Measurements from ENCODE around the gene TAC3. TPM values are rescaled to one million over a fixed set of nuclear protein-coding genes. Genes with fewer than 3 reads are reported as not detected.
"Not testable (repeated sequence)": the region's sequence is repeated elsewhere in the genome, so short reads cannot be mapped to it uniquely, and the experiment has no call there.

TAC3 gene
- total RNA-seq, 1 donor from 2014 or later, result not detected

DNA sequence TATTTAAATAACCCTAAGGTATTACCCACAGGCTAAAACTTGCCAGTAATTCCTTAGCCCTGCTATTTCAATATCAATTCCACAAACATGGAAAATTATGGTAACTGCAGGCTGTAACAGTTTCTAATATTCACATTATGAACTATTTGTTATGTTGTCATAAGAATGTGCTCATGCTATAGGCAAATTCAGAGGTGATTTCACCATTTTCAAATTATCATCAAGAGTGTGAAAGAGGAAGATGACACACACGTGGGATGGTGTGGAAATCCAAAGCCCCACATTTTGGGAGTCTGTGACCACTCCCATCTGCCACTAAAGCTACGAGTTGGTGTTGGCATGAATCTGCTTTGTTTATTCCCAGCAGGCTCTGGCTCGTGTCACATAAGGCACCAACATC is 39.5 kb upstream of the TAC3 start:
- Mint-ChIP-seq H3K36me3 (ENCODE audit: low read depth) (peaks cover 11% of the 10 kb centered on the region), H3K4me3 (ENCODE audit: unreplicated experiment) (no peak overlapping the region), H3K27me3 (ENCODE audit: low read depth) (peaks cover 4% of the 10 kb centered on the region), H3K4me1 (ENCODE audit: low read depth) (no peaks in the 10 kb centered on the region), H3K27ac (ENCODE audit: unreplicated experiment) (no peak overlapping the region), H3K9me3 (ENCODE audit: low read depth) (peaks cover 4% of the 10 kb centered on the region)
- no peak for DNase-seq (ENCODE audit: low spot score)
- TF ChIP-seq, protein P1, sequence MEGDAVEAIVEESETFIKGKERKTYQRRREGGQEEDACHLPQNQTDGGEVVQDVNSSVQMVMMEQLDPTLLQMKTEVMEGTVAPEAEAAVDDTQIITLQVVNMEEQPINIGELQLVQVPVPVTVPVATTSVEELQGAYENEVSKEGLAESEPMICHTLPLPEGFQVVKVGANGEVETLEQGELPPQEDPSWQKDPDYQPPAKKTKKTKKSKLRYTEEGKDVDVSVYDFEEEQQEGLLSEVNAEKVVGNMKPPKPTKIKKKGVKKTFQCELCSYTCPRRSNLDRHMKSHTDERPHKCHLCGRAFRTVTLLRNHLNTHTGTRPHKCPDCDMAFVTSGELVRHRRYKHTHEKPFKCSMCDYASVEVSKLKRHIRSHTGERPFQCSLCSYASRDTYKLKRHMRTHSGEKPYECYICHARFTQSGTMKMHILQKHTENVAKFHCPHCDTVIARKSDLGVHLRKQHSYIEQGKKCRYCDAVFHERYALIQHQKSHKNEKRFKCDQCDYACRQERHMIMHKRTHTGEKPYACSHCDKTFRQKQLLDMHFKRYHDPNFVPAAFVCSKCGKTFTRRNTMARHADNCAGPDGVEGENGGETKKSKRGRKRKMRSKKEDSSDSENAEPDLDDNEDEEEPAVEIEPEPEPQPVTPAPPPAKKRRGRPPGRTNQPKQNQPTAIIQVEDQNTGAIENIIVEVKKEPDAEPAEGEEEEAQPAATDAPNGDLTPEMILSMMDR (IDR thresholded peaks at IDR 0.05), result no peak

DNA sequence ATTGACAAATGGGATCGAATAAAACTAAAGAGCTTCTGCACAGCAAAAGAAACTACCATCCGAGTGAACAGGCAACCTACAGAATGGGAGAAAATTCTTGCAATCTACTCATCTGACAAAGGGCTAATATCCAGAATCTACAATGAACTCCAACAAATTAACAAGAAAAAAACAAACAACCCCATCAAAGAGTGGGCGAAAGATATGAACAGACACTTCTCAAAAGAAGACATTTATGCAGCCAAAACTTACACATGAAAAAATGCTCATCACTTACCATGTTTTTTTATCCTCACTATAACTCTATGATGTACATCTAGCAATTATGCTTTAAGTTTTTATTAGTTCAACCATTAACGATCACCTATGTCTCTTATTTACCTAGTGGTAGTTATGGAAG is 37.6 kb upstream of the TAC3 start:
- not testable (repeated sequence) for H3K4me1 Mint-ChIP-seq (ENCODE audit: low read depth); H3K4me3 Mint-ChIP-seq (ENCODE audit: unreplicated experiment); H3K27me3 Mint-ChIP-seq (ENCODE audit: low read depth); DNase-seq (ENCODE audit: low spot score); H3K9me3 Mint-ChIP-seq (ENCODE audit: low read depth); H3K27ac Mint-ChIP-seq (ENCODE audit: unreplicated experiment)
- peaks cover 11% of the 10 kb centered on the region for H3K36me3 Mint-ChIP-seq (ENCODE audit: low read depth)

DNA sequence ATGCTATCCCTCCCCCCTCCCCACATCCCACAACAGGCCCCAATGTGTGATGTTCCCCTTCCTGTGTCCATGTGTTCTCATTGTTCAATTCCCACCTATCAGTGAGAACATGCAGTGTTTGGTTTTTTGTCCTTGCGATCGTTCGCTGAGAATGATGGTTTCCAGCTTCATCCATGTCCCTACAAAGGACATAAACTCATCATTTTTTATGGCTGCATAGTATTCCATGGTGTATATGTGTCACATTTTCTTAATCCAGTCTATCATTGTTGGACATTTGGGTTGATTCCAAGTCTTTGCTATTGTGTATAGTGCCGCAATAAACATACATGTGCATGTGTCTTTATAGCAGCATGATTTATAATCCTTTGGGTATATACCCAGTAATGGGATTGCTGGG is 36.8 kb upstream of the TAC3 start:
- not testable (repeated sequence) for H3K36me3 Mint-ChIP-seq (ENCODE audit: low read depth); H3K4me3 Mint-ChIP-seq (ENCODE audit: unreplicated experiment); H3K4me1 Mint-ChIP-seq (ENCODE audit: low read depth); DNase-seq (ENCODE audit: low spot score); H3K27ac Mint-ChIP-seq (ENCODE audit: unreplicated experiment); H3K9me3 Mint-ChIP-seq (ENCODE audit: low read depth); H3K27me3 Mint-ChIP-seq (ENCODE audit: low read depth)

DNA sequence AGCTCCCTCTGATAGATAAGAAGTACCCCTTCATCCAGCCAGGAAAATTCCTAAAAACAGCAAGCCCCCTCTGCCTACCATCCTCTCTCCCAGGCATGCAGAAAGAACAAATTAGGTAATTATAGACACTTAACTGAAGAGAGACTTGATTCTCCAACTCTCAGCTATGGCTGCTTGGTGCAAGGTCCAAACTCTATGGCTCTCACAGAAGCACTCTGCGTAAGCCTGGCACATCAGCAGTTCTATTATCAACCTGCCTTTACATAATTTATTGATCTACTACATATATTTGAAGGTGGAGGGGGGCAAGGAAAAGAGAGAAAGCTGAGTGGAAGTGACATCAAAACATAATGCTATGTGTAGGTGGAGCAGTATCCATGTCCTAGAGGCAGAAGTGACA is 34.7 kb upstream of the TAC3 start:
- H3K27me3 Mint-ChIP-seq (ENCODE audit: low read depth), result peaks cover 20% of the 10 kb centered on the region
- TF ChIP-seq, protein P1 (IDR thresholded peaks at IDR 0.05), result no peak
- no peak overlapping the region for H3K4me3 Mint-ChIP-seq (ENCODE audit: unreplicated experiment)
- DNase-seq (ENCODE audit: low spot score), result no peak
- no peak overlapping the region for H3K27ac Mint-ChIP-seq (ENCODE audit: unreplicated experiment)
- peaks cover 4% of the 10 kb centered on the region for H3K9me3 Mint-ChIP-seq (ENCODE audit: low read depth)
- H3K36me3 Mint-ChIP-seq (ENCODE audit: low read depth), result no peaks in the 10 kb centered on the region
- no peaks in the 10 kb centered on the region for H3K4me1 Mint-ChIP-seq (ENCODE audit: low read depth)

DNA sequence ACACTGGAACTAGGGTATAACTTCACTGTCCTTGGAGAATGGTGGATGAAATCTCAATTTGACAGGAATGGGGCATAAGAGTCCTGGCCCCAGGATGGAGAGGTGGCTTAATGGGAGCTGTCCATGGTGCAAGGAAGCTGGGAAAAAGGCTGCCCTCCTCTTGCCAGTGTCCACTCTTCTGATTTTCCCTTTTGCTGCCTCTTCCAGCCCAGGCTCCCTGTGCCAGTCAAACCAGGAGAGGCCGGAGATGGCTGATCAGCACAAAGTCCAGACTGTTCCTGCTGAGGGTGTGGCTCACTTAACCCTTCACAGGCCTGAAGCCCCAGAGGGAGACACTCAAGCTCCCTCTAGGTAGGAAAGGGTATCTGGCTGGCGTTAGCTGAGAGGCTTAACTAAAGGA is 33.6 kb upstream of the TAC3 start, which contains the start of gene MYO1A:
Gene MYO1A (minus strand): TSS at position 240 of the 400 bp plus-strand sequence. CDS start 1,806 bp downstream, outside the sequence.
- no peak for DNase-seq (ENCODE audit: low spot score)
- Mint-ChIP-seq H3K9me3 (ENCODE audit: low read depth) (peaks cover 4% of the 10 kb centered on the region), H3K4me1 (ENCODE audit: low read depth) (no peaks in the 10 kb centered on the region), H3K27ac (ENCODE audit: unreplicated experiment) (no peak within 1 kb of the TSS), H3K27me3 (ENCODE audit: low read depth) (peaks cover 30% of the 10 kb centered on the region), H3K36me3 (ENCODE audit: low read depth) (no peaks in the 10 kb centered on the region), H3K4me3 (ENCODE audit: unreplicated experiment) (no peak within 1 kb of the TSS)
- TF ChIP-seq, protein P1 (IDR thresholded peaks at IDR 0.05), result no peak

DNA sequence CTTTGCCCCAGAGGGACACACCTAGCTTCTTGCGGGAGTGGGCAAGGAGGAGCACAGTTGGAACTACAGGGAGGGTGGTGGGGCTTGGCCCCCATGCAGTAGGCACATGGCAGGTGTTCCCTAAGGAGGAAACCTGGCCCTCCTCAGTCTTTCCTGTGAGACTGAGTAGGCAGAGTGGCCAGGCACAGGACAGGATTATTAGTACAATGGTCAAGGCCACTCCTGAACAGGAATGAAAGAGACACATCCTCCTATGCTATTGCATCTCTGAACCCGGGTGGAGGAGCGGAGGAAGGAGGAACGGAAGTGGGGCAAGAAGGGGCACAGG is 32.8 kb upstream of the TAC3 start:
- H3K4me1 Mint-ChIP-seq (ENCODE audit: low read depth), result no peaks in the 10 kb centered on the region
- H3K36me3 Mint-ChIP-seq (ENCODE audit: low read depth), result no peaks in the 10 kb centered on the region
- TF ChIP-seq, protein P1 (IDR thresholded peaks at IDR 0.05), result no peak
- H3K9me3 Mint-ChIP-seq (ENCODE audit: low read depth), result peaks cover 3% of the 10 kb centered on the region
- H3K27ac Mint-ChIP-seq (ENCODE audit: unreplicated experiment), result no peak overlapping the region
- DNase-seq (ENCODE audit: low spot score), result no peak
- peaks cover 32% of the 10 kb centered on the region for H3K27me3 Mint-ChIP-seq (ENCODE audit: low read depth)
- no peak overlapping the region for H3K4me3 Mint-ChIP-seq (ENCODE audit: unreplicated experiment)
